K562 (cell line): Measurements from ENCODE around the gene POLR3GL. TPM values are rescaled to one million over a fixed set of nuclear protein-coding genes. Genes with fewer than 3 reads are reported as not detected.
A peak's percentile ranks its signal among the peaks of the same experiment; 100 is the strongest.

Experiments
- ATF1 ChIP-seq, 2 experiments: fragments of 450-650 bp in 1 of 2; IDR thresholded peaks; 2 replicates each; pipeline ENCODE4 v1.6.1; 2016; ENCODE audit warnings: missing compliant biosample characterization in 1 of 2, missing genetic modification characterization in 1 of 2
- BMI1 ChIP-seq: fragments of 150-350 bp; IDR thresholded peaks from 2 replicates; pipeline ENCODE4 v1.6.1; 2014; ENCODE audit warnings: low read length
- CBX2 ChIP-seq: fragments of 200-600 bp; sonication (generic); IDR thresholded peaks from one replicate; pipeline ENCODE4 v1.6.1; 2012; ENCODE audit warnings: mild to moderate bottlenecking, low read length, inconsistent platforms; ENCODE audit not compliant: insufficient read depth, poor library complexity, severe bottlenecking
- CHCHD3 ChIP-seq: fragments of 250-450 bp; sonication (Bioruptor Pico); IDR thresholded peaks from 2 replicates; pipeline ENCODE4 v2.1.2; 2022; ENCODE audit warnings: mild to moderate bottlenecking
- ELF1 ChIP-seq: fragments of 200-800 bp; sonication (Bioruptor generic); IDR thresholded peaks from 2 replicates; pipeline ENCODE4 v1.6.1; 2016; ENCODE audit warnings: missing genetic modification characterization, missing compliant biosample characterization
- EWSR1 ChIP-seq: fragments of 450-650 bp; IDR thresholded peaks from 2 replicates; pipeline ENCODE4 v1.6.1; 2018; ENCODE audit warnings: borderline replicate concordance, mild to moderate bottlenecking, low read depth, moderate library complexity; ENCODE audit not compliant: partially characterized antibody
- KDM1A ChIP-seq, 2 experiments: fragments of 450-650 bp; IDR thresholded peaks; 2 replicates each; pipeline ENCODE4 v1.6.1; 2016; ENCODE audit warnings: mild to moderate bottlenecking in 2 of 2
- LCOR ChIP-seq: sonication (generic); formaldehyde crosslinking; IDR thresholded peaks from 2 replicates; pipeline ENCODE4 v1.8.0; 2022; ENCODE audit warnings: mild to moderate bottlenecking, missing genetic modification reagents
- NCOA6 ChIP-seq: fragments of 450-650 bp; IDR thresholded peaks from 2 replicates; pipeline ENCODE4 v1.6.1; 2017; ENCODE audit warnings: mild to moderate bottlenecking
- NEUROD1 ChIP-seq: fragments of 150-350 bp; IDR thresholded peaks from 2 replicates; pipeline ENCODE4 v1.6.1; 2014; ENCODE audit warnings: borderline replicate concordance, low read length, low read depth; ENCODE audit not compliant: partially characterized antibody
- NFE2L1 ChIP-seq: fragments of 450-650 bp; IDR thresholded peaks from 2 replicates; pipeline ENCODE4 v1.6.1; 2016; ENCODE audit warnings: missing genetic modification characterization, low read depth, mild to moderate bottlenecking, missing compliant biosample characterization, moderate library complexity, borderline replicate concordance
- NFIX ChIP-seq: fragments of 250-450 bp; sonication (Bioruptor Pico); IDR thresholded peaks from 2 replicates; pipeline ENCODE4 v1.4.0; 2020; ENCODE audit warnings: low read depth, mild to moderate bottlenecking, moderate library complexity
- NR2C2 ChIP-seq, 2 experiments: fragments of 200-800 bp in 1 of 2; sonication (Bioruptor generic) in 1 of 2; sonication (generic) in 1 of 2; formaldehyde crosslinking in 1 of 2; IDR thresholded peaks; 2 replicates each; pipeline versions ENCODE4 v1.6.1 to v1.8.0; 2016 to 2022; ENCODE audit warnings: mild to moderate bottlenecking in 1 of 2, missing compliant biosample characterization in 1 of 2, missing genetic modification characterization in 1 of 2, missing genetic modification reagents in 1 of 2
- NR3C1 ChIP-seq: sonication (generic); formaldehyde crosslinking; IDR thresholded peaks from 2 replicates; pipeline ENCODE4 v1.8.1; 2022; ENCODE audit warnings: missing genetic modification reagents
- PML ChIP-seq: IDR thresholded peaks from 2 replicates; pipeline ENCODE4 v1.6.1; 2012; ENCODE audit warnings: low read length, inconsistent platforms
- RAD51 ChIP-seq: fragments of 450-650 bp; IDR thresholded peaks from 2 replicates; pipeline ENCODE4 v1.7.1; 2016; ENCODE audit warnings: low read depth, mild to moderate bottlenecking, borderline replicate concordance
- SMC3 ChIP-seq: conservative IDR thresholded peaks from 2 replicates; pipeline ENCODE4 v1.6.1; 2011; ENCODE audit warnings: low read depth, low read length, improper control_type of control experiment; ENCODE audit not compliant: insufficient read depth
- STAT5B ChIP-seq: fragments of 250-450 bp; sonication (Bioruptor Pico); IDR thresholded peaks from 2 replicates; pipeline ENCODE4 v1.8.0; 2021; ENCODE audit warnings: mild to moderate bottlenecking, inconsistent platforms
- TFAM ChIP-seq: fragments of 250-450 bp; sonication (Bioruptor Pico); conservative IDR thresholded peaks from 2 replicates; pipeline ENCODE4 v1.5.0; 2021; ENCODE audit warnings: mild to moderate bottlenecking, moderate library complexity
- ZBTB17 ChIP-seq: fragments of 450-650 bp; formaldehyde crosslinking; IDR thresholded peaks from 2 replicates; pipeline ENCODE4 v1.4.0; 2020; ENCODE audit warnings: mild to moderate bottlenecking
- ZNF184 ChIP-seq: sonication (generic); formaldehyde crosslinking; IDR thresholded peaks from 2 replicates; pipeline ENCODE4 v1.5.0; 2020; ENCODE audit warnings: missing genetic modification reagents
- ZNF354B ChIP-seq: fragments of 250-450 bp; sonication (Bioruptor Pico); IDR thresholded peaks from 2 replicates; pipeline ENCODE4 v1.4.0; 2020
- polyA plus RNA-seq, 8 experiments: library from polyadenylated mRNA; depleted of rRNA in 4 of 8; stranded (reverse) in 5 of 8; unstranded in 3 of 8; fragments of >200 nt; fragmentation: Nextera tagmentation in 2 of 8; fragmentation: Illumina TruSeq in 1 of 8; extraction: Ambion mirVana in 2 of 8; extraction: Trizol in 1 of 8; gene quantifications; 2 replicates each; pipeline versions ENCODE4 v1.2.1 to v1.2.3, GENCODE V29; 2011 to 2014; ENCODE audit warnings: inconsistent platforms in 1 of 8, missing spikeins in 1 of 8
- total RNA-seq, 7 experiments: library from RNA; depleted of rRNA in 6 of 7; stranded (reverse); fragments of >200 nt in 6 of 7; fragmentation: Illumina TruSeq in 2 of 7; extraction: Trizol in 2 of 7; gene quantifications; 2 replicates each; pipeline versions ENCODE4 v1.2.1 to v1.2.3, GENCODE V29; 2011 to 2021; ENCODE audit warnings: low replicate concordance in 1 of 7
- TF ChIP-seq, protein P1 (sequence below), 2 experiments: IDR thresholded peaks; 2 replicates each; pipeline ENCODE4 v1.6.1; 2012; ENCODE audit warnings: improper control_type of control experiment in 2 of 2, low read depth in 2 of 2, low read length in 2 of 2, borderline replicate concordance in 1 of 2
- TF ChIP-seq, protein P2 (sequence below): IDR thresholded peaks from 2 replicates; pipeline ENCODE4 v1.6.1; 2011; ENCODE audit not compliant: insufficient read length; ENCODE audit errors: extremely low read depth
- TF ChIP-seq, protein P3 (sequence below): fragments of 250-450 bp; sonication (Bioruptor Pico); IDR thresholded peaks from 2 replicates; pipeline ENCODE4 v1.5.0; 2022; ENCODE audit warnings: mild to moderate bottlenecking

The POLR3GL gene
- total and polyA plus RNA-seq, 9 of the 15 experiments (the other 6 are each of a cell fraction or from before 2014, with no cell fraction given) = 14.6 to 48.4 (median 38.2) TPM

DNA sequence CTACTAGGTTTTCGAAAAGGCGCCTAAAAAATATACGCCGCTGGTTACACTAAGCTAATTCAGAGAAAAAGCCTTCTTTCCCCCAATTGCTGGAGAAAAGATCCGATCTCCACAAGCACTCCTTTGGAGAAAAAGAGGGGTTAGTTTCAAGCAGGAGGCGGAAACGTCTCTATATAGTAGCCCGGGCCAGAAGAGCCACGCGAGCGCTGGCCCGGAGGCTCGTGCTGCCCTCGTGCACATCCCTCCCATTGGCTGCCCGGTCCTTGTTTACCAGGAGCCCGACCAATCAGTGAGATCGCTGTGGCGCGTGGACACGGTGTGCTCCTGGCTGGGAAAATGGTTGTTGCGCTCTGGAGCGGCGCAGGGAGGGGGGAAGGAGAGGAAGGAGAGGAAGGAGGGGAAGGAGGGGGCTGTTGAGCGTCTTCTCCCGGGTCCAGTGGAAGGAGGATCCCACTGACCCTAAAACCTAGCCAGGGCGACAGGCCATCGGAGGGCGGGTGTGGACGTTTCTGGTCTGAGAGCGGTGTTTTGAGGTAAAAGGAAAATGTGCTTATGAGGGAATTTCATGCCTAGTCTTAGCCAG is 32.0 kb downstream of the POLR3GL start, which contains the start of gene TXNIP (continued):
- TF ChIP-seq NEUROD1 (peak; percentile 95), NFE2L1 (tag) (no peak; the same call in 1 of the 2 replicates), BMI1 (no peak), ELF1 (tag) (peak; percentile 95), ZNF354B (CRISPR knock-in tag) (no peak), CBX2 (no peak), NR2C2 (CRISPR knock-in tag; IDR thresholded peaks at IDR 0.05) (no peak), NR2C2 (tag; IDR thresholded peaks at IDR 0.05) (no peak; the same call in 1 of the 2 replicates), RAD51 (no peak; the same call in 1 of the 2 replicates), NCOA6 (no peak), ZBTB17 (peak; percentile 65), NR3C1 (no peak), TFAM (CRISPR knock-in tag) (no peak), KDM1A (IDR thresholded peaks at IDR 0.05) (no peak), SMC3 (no peak), PML (peak; percentile 98), EWSR1 (no peak), LCOR (CRISPR knock-in tag) (peak; percentile 86; the same call in 1 of the 2 replicates), CHCHD3 (peak; percentile 3; the same call in 1 of the 2 replicates), STAT5B (CRISPR knock-in tag) (no peak), ATF1 (CRISPR knock-in tag; IDR thresholded peaks at IDR 0.05) (no peak), ATF1 (tag; IDR thresholded peaks at IDR 0.05) (peak; percentile 79), NFIX (no peak), ZNF184 (CRISPR knock-in tag) (no peak)
- TF ChIP-seq, protein P1, sequence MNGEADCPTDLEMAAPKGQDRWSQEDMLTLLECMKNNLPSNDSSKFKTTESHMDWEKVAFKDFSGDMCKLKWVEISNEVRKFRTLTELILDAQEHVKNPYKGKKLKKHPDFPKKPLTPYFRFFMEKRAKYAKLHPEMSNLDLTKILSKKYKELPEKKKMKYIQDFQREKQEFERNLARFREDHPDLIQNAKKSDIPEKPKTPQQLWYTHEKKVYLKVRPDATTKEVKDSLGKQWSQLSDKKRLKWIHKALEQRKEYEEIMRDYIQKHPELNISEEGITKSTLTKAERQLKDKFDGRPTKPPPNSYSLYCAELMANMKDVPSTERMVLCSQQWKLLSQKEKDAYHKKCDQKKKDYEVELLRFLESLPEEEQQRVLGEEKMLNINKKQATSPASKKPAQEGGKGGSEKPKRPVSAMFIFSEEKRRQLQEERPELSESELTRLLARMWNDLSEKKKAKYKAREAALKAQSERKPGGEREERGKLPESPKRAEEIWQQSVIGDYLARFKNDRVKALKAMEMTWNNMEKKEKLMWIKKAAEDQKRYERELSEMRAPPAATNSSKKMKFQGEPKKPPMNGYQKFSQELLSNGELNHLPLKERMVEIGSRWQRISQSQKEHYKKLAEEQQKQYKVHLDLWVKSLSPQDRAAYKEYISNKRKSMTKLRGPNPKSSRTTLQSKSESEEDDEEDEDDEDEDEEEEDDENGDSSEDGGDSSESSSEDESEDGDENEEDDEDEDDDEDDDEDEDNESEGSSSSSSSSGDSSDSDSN (IDR thresholded peaks at IDR 0.05; ENCODE audit: borderline replicate concordance in 1 of 2, low read depth in 2 of 2, low read length in 2 of 2) = peak in 1 of 2 experiments; percentile 68; a peak in 2 of 4 replicates
- TF ChIP-seq, protein P2, sequence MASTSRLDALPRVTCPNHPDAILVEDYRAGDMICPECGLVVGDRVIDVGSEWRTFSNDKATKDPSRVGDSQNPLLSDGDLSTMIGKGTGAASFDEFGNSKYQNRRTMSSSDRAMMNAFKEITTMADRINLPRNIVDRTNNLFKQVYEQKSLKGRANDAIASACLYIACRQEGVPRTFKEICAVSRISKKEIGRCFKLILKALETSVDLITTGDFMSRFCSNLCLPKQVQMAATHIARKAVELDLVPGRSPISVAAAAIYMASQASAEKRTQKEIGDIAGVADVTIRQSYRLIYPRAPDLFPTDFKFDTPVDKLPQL = no peak
- TF ChIP-seq, protein P3, sequence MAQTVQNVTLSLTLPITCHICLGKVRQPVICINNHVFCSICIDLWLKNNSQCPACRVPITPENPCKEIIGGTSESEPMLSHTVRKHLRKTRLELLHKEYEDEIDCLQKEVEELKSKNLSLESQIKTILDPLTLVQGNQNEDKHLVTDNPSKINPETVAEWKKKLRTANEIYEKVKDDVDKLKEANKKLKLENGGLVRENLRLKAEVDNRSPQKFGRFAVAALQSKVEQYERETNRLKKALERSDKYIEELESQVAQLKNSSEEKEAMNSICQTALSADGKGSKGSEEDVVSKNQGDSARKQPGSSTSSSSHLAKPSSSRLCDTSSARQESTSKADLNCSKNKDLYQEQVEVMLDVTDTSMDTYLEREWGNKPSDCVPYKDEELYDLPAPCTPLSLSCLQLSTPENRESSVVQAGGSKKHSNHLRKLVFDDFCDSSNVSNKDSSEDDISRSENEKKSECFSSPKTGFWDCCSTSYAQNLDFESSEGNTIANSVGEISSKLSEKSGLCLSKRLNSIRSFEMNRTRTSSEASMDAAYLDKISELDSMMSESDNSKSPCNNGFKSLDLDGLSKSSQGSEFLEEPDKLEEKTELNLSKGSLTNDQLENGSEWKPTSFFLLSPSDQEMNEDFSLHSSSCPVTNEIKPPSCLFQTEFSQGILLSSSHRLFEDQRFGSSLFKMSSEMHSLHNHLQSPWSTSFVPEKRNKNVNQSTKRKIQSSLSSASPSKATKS = no peak
